HG03095 (cell line): ENCODE measurements around the gene PAM.
"Not testable (repeated sequence)": the region's sequence is repeated elsewhere in the genome, so short reads cannot be mapped to it uniquely, and the experiment has no call there.

Experiments
- ATAC-seq: cut with Tn5 transposase; IDR thresholded peaks from one replicate; pipeline ENCODE4 v1.9.1; 2021; ENCODE audit warnings: moderate library complexity; ENCODE audit not compliant: unreplicated experiment

Gene PAM

GRCh38 chr5:103035701-103036100 is 280.6 kb downstream of the PAM start:
- ATAC-seq: no peak

- ATAC-seq: no peak
Measured at GRCh38 chr5:103036601-103037000, 281.5 kb downstream of the PAM start.

- no peak for ATAC-seq
Measured at GRCh38 chr5:103037673-103038455, 282.8 kb downstream of the PAM start.

GRCh38 chr5:103041071-103041676 is 286.1 kb downstream of the PAM start:
- ATAC-seq: no peak

- not testable (repeated sequence) for ATAC-seq
Measured at GRCh38 chr5:103046706-103047105, 291.6 kb downstream of the PAM start.

- ATAC-seq: no peak
Measured at GRCh38 chr5:103057208-103058130, 302.4 kb downstream of the PAM start.

- ATAC-seq: no peak
Measured at GRCh38 chr5:103059525-103059924, 304.4 kb downstream of the PAM start.

GRCh38 chr5:103060424-103060954 is 305.4 kb downstream of the PAM start:
- no peak for ATAC-seq

- no peak for ATAC-seq
Measured at GRCh38 chr5:103066326-103066725, 311.2 kb downstream of the PAM start.

GRCh38 chr5:103073500-103073899 is 318.4 kb downstream of the PAM start:
- not testable (repeated sequence) for ATAC-seq

- no peak for ATAC-seq
Measured at GRCh38 chr5:103075442-103075841, 320.3 kb downstream of the PAM start.
